ENCODE measurements around the gene UQCRHL.

UQCRHL gene

DNA sequence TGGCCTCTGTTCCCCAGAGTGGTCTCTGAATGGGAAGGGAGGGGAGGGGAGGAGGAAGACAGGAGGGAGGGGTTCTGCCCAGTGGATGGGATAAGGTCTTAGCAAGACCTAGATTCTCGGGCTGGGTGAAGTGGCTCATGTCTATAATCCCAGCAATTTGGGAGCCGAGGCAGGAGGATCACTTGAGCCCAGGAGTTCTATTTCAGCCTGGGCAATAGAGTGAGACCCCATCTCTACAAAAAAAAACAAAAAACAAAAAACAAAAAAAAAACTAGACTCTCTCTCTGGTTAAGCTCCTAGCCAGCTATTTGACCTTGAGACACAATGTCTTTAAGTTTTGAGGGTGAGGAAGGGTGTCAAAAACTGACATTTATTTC lies 11.4 kb downstream of the UQCRHL start:
- no peak for DNase-seq

DNA sequence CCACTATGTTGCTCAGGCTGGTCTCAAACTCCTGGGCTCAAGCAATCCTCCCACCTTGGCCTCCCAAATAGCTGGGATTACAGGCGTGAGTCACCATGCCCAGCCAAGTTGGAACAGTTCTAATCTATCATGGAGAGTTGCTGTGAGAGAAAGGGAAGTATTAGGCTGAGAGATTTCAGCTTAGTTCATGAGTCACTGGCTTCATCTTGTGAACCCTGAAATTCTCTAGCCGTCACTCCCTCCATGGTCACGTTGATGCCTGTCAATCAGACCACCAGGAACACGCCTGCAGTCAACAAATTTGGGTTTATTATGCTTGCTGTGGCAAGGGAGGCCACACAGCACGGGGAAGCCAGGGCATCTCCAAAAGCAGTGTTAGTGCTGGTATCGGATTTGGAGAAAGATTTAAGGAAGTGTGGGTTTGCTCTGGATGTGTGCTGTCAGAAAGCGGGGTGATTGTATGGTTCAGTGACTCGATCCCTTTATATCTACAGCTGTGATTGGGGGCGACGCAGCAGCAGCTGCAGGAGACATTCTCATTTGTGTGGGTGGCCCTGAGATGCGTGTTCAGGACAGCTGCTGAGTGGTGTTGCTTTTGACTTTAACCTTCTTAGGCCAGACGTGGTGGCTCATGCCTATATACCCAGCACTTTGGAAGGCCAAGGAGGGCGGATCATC lies 18.7 kb downstream of the UQCRHL start:
- peak; percentile 87 for DNase-seq

DNA sequence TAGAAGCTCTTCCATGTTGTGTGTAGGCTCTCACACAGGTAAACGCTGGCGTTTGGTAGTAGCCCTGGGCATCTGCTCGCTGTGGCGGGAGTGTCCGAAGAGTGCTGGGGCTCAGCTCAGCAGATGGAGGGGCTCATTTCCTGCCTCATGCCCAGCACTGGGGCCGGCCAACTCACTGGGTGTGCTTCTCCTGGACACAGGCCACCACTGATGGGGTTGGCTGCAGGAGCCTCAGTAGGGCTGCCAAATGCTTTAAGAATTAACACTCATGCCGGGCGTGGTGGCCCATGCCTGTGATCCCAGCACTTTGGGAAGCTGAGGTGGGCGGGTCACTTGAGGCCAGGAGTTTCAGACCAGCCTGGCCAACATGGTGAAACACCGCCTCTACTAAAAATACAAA lies 20.9 kb downstream of the UQCRHL start:
- no peak for DNase-seq

DNA sequence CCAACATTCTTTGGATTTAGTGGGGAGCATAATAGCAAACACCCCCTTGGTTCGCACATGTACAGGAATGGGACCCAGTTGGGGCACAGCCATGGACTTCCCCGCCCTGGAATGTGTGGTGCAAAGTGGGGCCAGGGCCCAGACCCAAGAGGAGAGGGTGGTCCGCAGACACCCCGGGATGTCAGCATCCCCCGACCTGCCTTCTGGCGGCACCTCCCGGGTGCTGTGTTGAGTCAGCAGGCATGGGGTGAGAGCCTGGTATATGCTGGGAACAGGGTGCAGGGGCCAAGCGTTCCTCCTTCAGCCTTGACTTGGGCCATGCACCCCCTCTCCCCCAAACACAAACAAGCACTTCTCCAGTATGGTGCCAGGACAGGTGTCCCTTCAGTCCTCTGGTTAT lies 21.8 kb downstream of the UQCRHL start:
- no peak for DNase-seq

DNA sequence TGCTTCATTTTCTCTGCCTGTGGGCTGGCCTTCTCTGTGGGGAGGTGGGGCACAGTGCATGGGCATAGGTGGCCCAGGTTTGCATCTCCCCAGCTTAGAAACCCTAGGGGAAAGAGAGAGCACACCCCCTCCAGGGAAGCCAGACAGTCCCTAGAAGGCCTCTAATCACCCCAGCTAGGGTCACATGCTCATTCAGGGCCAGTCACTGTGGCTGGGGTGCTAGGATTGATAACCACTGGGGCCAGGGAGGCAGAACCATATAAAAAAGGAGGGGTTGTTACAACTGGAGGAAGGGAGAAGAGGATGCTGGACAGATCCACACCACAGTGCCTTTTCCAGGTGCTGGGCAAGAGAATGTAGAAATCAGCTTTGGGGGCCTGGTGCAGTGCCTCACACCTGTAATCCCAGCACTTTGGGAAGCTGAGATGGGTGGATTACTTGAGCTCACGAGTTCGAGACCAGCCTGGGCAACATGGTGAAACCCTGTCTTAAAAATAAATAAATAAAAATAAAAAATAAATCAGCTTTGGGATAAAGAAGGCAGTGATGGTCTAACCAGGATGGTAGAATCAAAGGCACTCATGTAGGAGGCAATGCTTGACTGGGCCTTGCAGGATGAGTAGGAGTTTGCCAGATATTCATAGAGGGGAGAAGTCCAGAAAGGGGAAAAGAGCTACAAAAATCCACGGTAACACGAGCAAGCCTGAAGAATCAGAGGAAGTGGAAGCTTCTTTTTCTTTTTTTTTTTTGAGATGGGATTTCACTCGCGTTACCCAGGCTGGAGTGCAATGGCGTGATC lies 29.3 kb downstream of the UQCRHL start:
- no peak for DNase-seq

DNA sequence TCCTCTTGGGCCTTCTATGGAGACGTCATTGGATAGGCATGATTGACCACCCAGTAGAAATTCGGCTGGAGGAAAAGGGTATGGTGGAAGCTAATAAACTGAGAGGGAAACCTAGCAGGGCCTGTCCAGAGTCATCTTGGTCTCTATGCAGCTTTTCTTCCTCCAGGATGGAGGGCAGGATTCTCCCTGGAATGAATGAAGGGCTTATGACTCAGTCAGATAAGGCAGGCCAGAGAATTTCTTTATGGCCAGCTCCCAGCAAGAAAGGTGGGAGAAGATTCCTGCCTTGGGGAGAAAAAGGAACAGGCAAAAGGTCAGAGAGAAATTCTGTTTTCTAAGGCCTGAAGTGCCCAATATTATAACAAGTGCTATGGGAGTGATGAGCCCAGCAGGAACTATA lies 31.7 kb downstream of the UQCRHL start:
- no peak for DNase-seq

DNA sequence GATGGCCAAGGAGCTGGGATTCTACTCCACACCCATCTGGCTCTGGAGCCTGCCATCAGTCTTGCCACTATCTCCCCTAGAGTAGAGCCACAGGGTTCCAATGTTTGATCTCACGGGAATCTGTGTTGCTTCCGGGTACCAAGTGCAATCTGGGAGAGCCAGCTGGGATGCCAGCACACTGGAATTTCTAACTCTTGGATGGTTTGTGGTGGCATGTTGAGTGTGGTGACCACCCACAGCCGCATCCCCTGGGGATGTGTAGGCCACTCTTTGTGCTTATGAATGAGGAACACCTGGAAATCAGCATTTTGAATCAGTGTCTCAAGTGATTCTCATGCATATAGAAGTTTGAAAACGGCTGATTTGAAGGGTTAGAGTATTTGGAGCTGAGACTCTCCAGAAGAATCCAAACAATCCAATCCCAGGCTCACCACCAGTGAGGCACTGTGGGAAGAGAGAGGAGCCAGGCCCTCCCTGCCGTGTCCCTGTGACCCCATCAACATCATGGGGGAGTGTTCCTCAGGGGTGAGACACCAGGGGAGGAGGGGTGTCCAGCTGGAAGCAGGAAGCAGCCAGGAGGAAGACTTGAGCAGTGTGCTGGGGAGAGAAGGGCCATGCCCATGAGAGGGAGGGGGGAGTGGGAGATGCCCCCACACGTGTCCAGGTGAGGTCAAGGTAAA lies 35.5 kb downstream of the UQCRHL start:
- no peak for DNase-seq

DNA sequence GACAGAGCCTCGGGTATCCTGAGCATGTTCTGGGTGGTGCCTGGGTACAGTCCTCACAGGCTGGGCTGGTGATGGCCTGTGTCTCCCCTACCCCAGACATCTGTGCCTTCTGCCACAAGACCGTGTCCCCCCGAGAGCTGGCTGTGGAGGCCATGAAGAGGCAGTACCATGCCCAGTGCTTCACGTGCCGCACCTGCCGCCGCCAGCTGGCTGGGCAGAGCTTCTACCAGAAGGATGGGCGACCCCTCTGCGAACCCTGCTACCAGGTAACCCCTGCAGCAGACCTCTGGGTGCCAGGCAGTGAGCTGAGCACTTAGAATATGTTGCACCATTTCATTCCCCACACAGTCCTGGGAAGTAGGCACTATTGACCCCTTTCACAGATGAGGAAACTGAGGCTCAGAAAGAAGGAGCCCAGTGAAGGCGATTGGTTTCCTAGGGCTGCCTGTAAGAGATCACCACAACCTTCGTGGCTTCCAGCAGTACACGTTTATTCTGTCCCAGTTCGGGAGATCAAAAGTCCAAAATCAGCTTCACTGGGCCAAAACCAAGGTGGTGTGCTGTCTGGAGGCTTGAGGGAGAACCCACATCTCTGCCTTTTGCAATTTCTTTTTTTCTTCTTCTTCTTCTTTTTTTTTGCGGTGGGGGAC lies 37.0 kb downstream of the UQCRHL start:
- no peak for DNase-seq

DNA sequence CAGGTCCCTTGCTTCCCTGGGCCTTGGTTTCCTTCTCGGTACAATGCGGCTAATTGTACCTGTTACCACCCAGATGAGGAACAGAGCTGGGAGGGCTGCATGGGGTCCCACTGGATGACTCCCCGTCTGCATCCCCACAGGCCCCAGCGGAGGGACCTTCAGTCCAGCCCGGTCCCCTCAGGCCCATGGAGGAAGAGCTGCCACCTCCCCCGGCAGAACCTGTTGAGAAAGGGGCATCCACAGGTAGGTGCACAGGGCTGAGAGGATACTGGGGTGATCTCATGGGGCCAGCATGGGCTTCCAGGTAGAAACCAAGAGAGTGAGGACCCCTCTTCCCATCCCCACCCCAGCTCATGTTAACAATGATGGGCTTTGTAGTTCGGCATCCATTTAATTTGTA lies 39.1 kb downstream of the UQCRHL start:
- no peak for DNase-seq

DNA sequence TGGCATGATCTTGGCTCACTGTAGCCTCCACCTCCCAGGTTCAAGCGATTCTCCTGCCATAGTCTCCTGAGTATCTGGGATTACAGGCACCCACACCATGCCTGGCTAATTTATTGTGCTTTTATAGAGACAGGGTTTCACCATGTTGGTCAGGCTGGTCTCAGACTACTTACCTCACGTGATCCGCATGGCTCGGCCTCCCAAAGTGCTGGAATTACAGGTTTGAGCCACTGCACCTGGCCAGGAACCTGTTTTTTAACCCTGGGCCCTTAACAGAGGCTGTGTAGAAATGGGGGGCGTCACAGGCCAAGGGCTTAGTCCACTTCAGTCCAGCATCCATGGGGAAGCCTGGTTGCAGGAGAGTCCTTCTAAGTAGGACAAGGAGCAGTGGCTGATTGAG lies 39.5 kb downstream of the UQCRHL start:
- DNase-seq: no peak

DNA sequence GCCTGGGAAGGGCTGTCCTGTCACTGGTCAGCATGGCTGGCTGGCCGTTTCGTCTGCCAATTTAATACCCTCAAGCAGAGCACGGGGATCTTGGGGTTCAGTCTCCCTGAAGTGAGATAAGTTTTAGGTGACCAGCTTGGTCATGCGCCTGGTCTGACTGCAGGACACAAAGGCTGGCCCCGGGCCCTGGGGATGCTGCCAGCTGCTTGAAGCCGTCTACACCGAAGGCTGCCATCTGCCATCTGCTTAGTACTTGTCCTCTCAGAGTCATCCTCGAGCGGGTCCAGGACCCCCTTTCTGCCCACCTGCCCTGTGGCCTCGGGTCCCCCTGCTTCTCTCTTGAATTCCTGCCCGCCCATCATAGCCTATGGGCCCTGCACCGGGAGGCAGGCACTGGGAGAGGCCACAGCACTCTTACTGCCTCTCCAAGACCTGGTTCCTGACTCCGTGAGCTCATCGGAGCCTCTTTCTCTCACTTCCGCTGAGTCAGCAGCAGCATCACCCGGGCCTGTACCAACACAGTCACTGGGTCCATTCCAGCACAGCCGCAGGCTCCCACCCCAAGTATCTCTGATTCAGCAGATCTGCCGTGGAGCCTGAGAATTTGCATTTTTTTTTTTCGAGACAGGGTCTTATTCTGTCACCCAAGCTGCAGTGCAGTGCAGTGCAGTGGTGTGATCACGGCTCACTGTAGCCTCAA lies 41.8 kb downstream of the UQCRHL start:
- DNase-seq: no peak

DNA sequence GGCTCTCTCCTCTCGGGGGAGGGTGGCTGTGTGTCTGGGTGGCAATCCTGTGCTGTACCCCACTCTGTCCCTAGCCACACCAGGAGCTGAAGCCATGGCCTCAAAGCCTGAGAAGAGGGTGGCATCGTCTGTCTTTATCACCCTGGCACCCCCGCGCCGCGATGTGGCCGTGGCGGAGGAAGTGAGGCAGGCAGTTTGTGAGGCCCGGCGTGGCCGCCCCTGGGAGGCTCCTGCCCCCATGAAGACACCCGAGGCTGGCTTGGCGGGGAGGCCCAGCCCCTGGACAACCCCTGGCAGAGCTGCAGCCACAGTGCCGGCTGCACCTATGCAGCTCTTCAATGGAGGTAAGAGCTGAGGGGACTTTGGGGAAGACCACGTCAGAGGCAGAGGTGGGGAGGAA lies 42.6 kb downstream of the UQCRHL start:
- no peak for DNase-seq

DNA sequence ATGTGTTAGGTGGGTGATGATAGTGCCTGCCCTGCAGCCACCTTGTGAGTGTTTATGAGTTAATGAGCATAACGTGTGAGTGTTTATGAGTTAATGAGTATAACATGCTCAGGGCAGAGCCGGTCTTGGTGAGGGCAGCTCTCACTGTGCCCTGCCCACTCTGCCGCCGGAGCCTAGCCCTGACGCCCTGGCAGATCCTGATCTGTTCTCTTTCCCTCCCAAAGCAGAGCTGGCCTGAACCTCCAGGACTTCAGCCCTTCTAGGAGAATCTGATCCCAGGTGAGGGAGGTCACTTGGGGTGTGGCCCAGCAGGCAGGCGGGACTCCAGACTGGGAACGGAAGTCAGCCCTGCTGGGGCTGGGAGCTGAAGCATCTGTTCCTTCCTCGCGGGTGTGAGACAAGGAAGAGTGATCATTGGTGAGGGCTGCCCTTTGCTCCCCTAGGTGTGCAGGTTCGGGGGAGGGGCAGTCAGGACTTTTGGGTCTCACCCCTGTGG lies 43.1 kb downstream of the UQCRHL start:
- DNase-seq: no peak

DNA sequence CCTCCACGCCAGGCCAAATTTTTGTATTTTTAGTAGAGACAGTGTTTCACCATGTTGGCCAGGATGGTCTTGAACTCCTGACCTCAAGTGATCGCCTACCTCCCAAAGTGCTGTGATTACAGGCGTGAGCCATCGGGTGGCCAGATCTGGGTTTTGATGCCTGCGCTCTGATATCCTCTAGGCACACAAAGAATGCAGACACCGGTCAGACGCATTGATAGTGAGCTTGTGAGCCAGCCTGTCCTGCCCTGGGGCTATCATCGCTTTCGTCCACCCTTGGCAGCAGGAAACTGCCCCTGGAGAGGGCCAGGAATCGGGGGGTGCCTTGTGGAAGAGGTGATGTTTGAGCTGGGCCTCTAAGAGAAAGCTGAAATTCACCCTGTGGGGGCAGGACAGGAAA lies 44.9 kb downstream of the UQCRHL start:
- no peak for DNase-seq

DNA sequence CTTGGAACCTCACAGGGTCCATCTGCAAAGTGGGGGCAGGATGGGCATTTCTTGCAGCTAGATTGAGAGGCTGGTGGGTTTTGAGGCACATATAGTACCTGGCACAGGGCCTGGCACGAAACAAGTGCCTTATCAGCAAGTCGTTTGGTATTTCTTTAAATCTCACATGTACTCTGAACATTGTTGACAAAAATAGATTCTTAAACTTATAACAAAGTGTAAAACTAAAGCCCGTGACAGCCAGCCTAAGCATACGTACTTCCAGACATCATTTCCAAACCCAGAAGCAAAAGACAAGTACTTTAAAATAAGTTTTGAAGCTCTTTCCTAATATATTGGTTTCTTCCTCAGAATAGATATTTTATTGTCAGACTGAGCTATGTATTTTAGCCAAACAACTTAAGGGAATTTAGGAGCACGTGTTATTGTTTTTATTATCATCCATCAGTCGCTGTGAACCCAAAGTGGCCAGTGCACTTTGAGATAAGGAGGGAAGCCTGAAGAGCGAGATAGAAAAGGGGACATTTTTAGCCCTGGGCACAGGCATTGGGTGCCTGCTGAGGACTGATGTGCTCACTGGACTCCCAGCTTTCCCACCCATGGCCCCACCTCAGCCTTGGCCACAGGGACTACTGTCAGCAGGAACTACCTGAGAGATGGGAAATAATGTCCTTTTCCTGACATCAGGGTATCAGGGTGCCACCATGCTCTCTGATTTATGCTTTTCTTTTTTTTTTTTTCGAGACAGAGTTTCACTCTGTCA lies 45.9 kb downstream of the UQCRHL start:
- DNase-seq: no peak

DNA sequence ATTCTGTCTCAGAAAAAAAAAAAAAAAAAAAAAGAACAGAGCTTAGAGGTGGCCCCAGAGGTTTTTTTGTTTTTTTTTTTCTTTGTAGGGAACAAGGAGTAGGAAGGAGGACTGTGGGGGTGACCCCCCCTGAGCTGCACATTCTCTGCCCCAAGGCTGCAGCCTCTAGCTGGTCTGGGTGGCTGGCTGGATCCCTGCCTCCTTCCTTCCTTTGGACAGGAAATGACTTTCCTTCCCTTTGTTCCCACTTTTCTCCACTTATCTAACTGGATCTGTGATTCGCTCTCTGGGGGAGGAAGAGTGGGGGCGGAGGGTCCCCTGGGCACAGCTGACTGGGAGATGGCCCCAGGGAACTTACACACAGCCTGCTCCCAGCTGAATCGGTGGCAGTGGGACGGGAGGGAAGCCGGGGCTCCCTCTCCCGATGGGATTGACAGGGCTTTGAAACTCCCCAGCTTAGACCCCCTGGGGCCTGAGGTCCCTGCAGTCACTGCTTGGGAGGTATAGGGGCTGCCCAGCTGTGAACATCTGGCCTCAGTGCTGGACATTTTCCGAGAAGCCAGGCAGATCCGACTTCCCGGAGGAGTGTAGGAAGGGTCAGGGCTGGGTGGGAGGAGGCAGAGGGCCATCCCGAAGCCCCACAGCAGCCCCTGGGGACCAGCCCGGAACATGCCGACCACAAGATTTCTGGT lies 46.8 kb downstream of the UQCRHL start:
- DNase-seq: no peak

DNA sequence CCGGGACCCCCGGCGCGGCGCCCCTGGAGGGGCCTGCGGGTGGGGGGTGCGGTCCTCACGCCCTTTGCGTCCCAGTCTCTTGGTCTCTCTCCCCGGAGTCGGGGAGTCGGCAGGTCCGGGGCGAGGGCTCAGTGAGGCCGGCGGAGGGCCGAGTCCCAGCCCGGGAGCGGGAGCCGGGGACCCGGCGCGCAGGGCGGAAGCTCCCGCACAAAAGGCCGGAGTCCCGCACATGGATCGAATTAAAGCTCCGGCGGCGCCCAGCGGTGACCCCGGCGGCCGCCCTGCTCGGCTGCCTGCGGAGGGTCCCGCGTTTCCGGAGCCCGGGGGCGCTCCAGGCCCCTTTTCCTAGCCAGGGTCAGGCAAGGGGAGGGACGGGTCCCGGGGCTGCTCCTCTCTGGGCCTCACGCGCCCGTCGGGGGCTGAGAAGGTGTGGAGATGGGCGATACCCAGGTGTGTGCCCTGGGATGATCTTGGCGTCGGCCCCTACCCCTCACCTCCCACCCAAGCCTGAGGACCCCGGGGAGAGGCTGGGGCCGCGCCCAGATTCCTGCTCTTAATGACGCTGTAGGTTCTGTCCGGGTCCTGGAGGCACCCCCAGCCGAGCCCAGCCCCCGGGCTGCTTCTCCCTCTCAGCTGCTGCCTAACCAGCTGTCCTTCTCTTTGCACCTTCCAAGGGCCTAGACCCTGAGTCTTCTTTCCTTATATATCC lies 48.3 kb downstream of the UQCRHL start:
- peak; percentile 15 for DNase-seq

DNA sequence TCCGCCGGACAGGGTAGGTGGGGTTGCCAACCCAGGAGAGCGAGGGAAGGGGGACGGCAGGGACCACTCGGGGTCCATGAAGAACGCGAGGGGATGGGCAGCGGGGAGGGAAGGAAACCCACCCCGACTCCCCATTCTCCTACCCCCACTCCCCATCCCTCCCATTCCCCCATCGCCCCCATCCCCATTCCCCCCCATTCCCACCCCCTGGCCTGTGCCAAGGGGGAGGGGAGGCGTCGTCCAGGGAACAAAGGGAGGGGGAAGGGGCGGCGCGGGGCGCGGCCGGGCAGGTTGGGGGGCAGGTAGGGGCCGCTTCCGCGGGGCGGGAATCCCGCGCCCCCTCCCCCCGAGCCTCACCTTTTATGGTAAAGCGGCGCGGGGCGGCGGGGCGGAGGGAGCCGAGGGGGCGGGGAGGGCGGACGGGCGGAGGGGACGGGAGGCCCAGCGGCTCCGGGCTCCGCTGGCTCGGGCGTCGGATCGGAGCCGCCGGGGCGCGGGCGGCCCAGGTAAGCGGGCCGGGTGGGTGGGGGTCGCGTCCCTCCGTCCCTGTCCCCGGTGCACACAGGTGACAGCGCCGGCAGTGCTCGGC lies 49.0 kb downstream of the UQCRHL start, which contains the start of gene FBLIM1:
Gene FBLIM1, plus strand, starts transcription at position 453 of the 589 bp plus-strand sequence. CDS start 6,189 bp downstream, outside the sequence.
- no peak for DNase-seq

DNA sequence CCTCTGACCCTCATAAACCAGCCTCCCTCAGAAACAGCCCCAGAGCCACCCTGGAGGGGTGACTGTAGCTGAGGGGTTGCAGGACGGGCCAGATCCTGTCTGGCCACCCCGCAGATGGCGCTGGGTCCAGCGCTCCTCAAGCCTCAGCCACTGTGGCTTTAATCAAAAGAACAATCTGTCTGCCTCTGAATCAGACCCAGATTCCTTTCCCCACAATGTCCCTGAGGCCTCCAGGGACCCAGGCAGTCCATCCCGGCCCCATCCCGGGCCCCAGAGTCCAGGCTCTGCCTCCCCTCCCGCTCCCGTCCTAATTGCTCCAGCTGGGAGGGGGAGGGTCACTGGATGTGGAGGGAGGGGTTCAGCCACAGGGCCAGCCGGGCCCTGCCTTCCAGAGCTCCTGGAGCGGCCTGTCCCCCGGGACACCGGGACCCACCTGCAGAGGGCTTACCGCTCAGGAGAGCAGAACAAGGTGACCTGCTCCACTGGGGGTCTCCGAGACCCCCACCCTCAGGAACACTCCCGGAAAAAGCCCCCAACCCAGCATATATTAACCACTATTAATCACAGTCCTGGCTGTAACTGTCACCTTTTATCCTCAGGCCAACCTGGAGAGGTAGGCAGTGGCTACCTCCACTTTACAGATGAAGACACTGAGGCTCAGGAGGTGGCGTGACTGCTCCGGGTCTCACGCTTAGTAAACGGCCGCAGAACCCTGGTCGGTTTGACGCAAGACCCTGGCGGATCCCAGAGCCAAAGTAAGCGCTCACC lies 49.7 kb downstream of the UQCRHL start:
- no peak for DNase-seq
